ENCODE data around the gene TRIM65. TPM values are rescaled to one million over a fixed set of nuclear protein-coding genes. Genes with fewer than 3 reads are reported as not detected.
A peak's percentile ranks its signal among the peaks of the same experiment; 100 is the strongest.

The TRIM65 gene
- total and polyA plus RNA-seq, 2 experiments from 2014 or later: 13.8 to 54.0 TPM

DNA sequence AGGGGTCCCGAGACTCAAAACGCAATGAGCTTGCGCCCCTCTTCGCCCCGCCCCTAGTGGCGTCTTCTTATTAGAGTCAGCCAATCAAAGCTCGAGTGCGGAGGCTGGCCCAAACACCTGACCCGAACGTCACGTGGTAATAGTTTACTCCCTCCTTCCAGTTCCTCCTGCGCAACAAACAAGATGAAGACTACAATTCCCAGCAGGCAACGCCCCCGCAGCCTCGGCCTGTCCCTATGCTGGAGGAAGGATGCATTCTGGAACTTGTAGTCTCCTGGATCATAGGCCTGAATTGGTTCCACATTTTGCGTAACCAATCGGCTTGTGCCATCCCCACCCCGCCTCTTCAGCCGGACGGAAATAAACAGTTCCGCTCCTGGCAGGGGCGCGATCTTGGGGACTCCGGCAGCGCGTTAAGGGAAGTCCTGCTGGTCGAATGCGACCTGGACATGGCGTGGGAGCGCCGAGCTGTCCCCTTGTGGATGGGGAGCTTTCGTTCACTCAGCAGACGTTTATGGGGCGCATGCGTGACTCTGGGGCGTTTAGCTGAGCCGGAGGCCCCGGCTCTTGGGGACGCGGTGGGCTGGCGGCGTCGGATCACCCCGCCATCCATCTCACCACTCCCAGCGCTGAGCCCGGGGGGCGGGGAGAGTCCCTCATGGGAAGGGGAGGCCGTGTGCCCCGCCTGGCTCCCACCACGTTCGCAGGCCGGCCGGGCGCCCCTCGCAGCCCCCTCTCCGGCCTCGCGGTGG, 41.3 kb downstream of the TRIM65 start, which contains the start of gene WBP2:
TSS of gene WBP2 (minus strand) at position 26 of the 752 bp plus-strand sequence. CDS start 38 bp downstream, outside the sequence.
- H3K4me1 Mint-ChIP-seq: peaks cover 9% of the 10 kb centered on the region

More for the DNA sequence above, 41.3 kb downstream of the TRIM65 start, which contains the start of gene WBP2:
- peak within 1 kb of the TSS; percentile 89 for H3K27ac Mint-ChIP-seq
- H4K20me1 ChIP-seq (replicated peaks; ENCODE audit: insufficient read depth): 0 out of 2 replicates have a peak, but pooled peaks cover 10% of the 10 kb centered on the region
- H3K79me2 ChIP-seq (replicated peaks; ENCODE audit: insufficient read depth): peaks cover 20% of the 10 kb centered on the region
- H3K27me3 ChIP-seq (ENCODE audit: insufficient read depth): no peaks in the 10 kb centered on the region
- peaks cover 9% of the 10 kb centered on the region; the same call in 1 of the 2 replicates for H3F3A ChIP-seq (replicated peaks; ENCODE audit: low read depth)
- peaks cover under 1% of the 10 kb centered on the region for H3K27me3 Mint-ChIP-seq (ENCODE audit: insufficient read depth, low read depth, poor library complexity)
- H3K36me3 ChIP-seq (ENCODE audit: insufficient read depth): peaks cover 7% of the 10 kb centered on the region; the same call in 1 of the 2 replicates
- no peaks in the 10 kb centered on the region for H3K9me3 Mint-ChIP-seq
- H3K27ac ChIP-seq (ENCODE audit: low read depth): peak within 1 kb of the TSS; percentile 85
- ATAC-seq: peak; percentile 91
- H3K4me3 Mint-ChIP-seq: no peak within 1 kb of the TSS; the same call in 2 of the 3 replicates
- H3K4me1 ChIP-seq (ENCODE audit: insufficient read depth): peaks cover 6% of the 10 kb centered on the region
- H3K4me2 ChIP-seq: peak within 1 kb of the TSS; percentile 87
- no peaks in the 10 kb centered on the region for H3K9me2 ChIP-seq (ENCODE audit: insufficient read depth)
- H2AFZ ChIP-seq: peak within 1 kb of the TSS; percentile 80
- DNase-seq (ENCODE audit: low spot score): peak; percentile 100
- TF ChIP-seq, protein P1, sequence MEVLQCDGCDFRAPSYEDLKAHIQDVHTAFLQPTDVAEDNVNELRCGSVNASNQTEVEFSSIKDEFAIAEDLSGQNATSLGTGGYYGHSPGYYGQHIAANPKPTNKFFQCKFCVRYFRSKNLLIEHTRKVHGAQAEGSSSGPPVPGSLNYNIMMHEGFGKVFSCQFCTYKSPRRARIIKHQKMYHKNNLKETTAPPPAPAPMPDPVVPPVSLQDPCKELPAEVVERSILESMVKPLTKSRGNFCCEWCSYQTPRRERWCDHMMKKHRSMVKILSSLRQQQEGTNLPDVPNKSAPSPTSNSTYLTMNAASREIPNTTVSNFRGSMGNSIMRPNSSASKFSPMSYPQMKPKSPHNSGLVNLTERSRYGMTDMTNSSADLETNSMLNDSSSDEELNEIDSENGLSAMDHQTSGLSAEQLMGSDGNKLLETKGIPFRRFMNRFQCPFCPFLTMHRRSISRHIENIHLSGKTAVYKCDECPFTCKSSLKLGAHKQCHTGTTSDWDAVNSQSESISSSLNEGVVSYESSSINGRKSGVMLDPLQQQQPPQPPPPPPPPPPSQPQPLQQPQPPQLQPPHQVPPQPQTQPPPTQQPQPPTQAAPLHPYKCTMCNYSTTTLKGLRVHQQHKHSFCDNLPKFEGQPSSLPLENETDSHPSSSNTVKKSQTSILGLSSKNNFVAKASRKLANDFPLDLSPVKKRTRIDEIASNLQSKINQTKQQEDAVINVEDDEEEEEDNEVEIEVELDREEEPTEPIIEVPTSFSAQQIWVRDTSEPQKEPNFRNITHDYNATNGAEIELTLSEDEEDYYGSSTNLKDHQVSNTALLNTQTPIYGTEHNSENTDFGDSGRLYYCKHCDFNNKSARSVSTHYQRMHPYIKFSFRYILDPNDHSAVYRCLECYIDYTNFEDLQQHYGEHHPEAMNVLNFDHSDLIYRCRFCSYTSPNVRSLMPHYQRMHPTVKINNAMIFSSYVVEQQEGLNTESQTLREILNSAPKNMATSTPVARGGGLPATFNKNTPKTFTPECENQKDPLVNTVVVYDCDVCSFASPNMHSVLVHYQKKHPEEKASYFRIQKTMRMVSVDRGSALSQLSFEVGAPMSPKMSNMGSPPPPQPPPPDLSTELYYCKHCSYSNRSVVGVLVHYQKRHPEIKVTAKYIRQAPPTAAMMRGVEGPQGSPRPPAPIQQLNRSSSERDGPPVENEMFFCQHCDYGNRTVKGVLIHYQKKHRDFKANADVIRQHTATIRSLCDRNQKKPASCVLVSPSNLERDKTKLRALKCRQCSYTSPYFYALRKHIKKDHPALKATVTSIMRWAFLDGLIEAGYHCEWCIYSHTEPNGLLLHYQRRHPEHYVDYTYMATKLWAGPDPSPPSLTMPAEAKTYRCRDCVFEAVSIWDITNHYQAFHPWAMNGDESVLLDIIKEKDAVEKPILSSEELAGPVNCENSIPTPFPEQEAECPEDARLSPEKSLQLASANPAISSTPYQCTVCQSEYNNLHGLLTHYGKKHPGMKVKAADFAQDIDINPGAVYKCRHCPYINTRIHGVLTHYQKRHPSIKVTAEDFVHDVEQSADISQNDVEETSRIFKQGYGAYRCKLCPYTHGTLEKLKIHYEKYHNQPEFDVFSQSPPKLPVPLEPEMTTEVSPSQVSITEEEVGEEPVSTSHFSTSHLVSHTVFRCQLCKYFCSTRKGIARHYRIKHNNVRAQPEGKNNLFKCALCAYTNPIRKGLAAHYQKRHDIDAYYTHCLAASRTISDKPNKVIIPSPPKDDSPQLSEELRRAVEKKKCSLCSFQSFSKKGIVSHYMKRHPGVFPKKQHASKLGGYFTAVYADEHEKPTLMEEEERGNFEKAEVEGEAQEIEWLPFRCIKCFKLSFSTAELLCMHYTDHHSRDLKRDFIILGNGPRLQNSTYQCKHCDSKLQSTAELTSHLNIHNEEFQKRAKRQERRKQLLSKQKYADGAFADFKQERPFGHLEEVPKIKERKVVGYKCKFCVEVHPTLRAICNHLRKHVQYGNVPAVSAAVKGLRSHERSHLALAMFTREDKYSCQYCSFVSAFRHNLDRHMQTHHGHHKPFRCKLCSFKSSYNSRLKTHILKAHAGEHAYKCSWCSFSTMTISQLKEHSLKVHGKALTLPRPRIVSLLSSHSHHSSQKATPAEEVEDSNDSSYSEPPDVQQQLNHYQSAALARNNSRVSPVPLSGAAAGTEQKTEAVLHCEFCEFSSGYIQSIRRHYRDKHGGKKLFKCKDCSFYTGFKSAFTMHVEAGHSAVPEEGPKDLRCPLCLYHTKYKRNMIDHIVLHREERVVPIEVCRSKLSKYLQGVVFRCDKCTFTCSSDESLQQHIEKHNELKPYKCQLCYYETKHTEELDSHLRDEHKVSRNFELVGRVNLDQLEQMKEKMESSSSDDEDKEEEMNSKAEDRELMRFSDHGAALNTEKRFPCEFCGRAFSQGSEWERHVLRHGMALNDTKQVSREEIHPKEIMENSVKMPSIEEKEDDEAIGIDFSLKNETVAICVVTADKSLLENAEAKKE (CRISPR knock-in tag; IDR thresholded peaks at IDR 0.05): no peak
- TF ChIP-seq CREB1 (CRISPR knock-in tag; IDR thresholded peaks at IDR 0.05; ENCODE audit: low read depth) (peak; percentile 77), CTCF (conservative IDR thresholded peaks at IDR 0.05; ENCODE audit: low read depth in 2 of 2) (0 out of 4 replicates have a peak, but pooled peaks of 1 of the 2 experiments have one; percentile 13), STAT1 (IDR thresholded peaks at IDR 0.05; ENCODE audit: unreplicated experiment) (no peak), EZH2 (IDR thresholded peaks at IDR 0.05; ENCODE audit: low read depth, unreplicated experiment) (no peak), ZNF114 (CRISPR knock-in tag; IDR thresholded peaks at IDR 0.05) (no peak), NANOG (IDR thresholded peaks at IDR 0.05; ENCODE audit: borderline replicate concordance) (0 out of 2 replicates have a peak, but pooled peaks have one; percentile 14), ZNF331 (CRISPR knock-in tag; IDR thresholded peaks at IDR 0.05; ENCODE audit: low read depth) (no peak), EZH2phosphoT487 (IDR thresholded peaks at IDR 0.05; ENCODE audit: unreplicated experiment) (no peak), POLR2AphosphoS5 (IDR thresholded peaks at IDR 0.05; ENCODE audit: low read depth) (peak; percentile 93), JUNB (IDR thresholded peaks at IDR 0.05; ENCODE audit: unreplicated experiment) (no peak)
- TF ChIP-seq, protein P2, sequence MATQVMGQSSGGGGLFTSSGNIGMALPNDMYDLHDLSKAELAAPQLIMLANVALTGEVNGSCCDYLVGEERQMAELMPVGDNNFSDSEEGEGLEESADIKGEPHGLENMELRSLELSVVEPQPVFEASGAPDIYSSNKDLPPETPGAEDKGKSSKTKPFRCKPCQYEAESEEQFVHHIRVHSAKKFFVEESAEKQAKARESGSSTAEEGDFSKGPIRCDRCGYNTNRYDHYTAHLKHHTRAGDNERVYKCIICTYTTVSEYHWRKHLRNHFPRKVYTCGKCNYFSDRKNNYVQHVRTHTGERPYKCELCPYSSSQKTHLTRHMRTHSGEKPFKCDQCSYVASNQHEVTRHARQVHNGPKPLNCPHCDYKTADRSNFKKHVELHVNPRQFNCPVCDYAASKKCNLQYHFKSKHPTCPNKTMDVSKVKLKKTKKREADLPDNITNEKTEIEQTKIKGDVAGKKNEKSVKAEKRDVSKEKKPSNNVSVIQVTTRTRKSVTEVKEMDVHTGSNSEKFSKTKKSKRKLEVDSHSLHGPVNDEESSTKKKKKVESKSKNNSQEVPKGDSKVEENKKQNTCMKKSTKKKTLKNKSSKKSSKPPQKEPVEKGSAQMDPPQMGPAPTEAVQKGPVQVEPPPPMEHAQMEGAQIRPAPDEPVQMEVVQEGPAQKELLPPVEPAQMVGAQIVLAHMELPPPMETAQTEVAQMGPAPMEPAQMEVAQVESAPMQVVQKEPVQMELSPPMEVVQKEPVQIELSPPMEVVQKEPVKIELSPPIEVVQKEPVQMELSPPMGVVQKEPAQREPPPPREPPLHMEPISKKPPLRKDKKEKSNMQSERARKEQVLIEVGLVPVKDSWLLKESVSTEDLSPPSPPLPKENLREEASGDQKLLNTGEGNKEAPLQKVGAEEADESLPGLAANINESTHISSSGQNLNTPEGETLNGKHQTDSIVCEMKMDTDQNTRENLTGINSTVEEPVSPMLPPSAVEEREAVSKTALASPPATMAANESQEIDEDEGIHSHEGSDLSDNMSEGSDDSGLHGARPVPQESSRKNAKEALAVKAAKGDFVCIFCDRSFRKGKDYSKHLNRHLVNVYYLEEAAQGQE (IDR thresholded peaks at IDR 0.05; ENCODE audit: unreplicated experiment): no peak
- TF ChIP-seq, protein P3, sequence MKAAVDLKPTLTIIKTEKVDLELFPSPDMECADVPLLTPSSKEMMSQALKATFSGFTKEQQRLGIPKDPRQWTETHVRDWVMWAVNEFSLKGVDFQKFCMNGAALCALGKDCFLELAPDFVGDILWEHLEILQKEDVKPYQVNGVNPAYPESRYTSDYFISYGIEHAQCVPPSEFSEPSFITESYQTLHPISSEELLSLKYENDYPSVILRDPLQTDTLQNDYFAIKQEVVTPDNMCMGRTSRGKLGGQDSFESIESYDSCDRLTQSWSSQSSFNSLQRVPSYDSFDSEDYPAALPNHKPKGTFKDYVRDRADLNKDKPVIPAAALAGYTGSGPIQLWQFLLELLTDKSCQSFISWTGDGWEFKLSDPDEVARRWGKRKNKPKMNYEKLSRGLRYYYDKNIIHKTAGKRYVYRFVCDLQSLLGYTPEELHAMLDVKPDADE (IDR thresholded peaks at IDR 0.05): peak; percentile 98
- H3K36me3 Mint-ChIP-seq (ENCODE audit: low read depth): peaks cover 14% of the 10 kb centered on the region; the same call in 2 of the 3 replicates
- H3K4me3 ChIP-seq: peak within 1 kb of the TSS; percentile 64
